ENCODE results near the gene KRT78. TPM values are rescaled to one million over a fixed set of nuclear protein-coding genes. Genes with fewer than 3 reads are reported as not detected.

The KRT78 gene
- total RNA-seq, 6 experiments from 2014 or later: not detected

DNA sequence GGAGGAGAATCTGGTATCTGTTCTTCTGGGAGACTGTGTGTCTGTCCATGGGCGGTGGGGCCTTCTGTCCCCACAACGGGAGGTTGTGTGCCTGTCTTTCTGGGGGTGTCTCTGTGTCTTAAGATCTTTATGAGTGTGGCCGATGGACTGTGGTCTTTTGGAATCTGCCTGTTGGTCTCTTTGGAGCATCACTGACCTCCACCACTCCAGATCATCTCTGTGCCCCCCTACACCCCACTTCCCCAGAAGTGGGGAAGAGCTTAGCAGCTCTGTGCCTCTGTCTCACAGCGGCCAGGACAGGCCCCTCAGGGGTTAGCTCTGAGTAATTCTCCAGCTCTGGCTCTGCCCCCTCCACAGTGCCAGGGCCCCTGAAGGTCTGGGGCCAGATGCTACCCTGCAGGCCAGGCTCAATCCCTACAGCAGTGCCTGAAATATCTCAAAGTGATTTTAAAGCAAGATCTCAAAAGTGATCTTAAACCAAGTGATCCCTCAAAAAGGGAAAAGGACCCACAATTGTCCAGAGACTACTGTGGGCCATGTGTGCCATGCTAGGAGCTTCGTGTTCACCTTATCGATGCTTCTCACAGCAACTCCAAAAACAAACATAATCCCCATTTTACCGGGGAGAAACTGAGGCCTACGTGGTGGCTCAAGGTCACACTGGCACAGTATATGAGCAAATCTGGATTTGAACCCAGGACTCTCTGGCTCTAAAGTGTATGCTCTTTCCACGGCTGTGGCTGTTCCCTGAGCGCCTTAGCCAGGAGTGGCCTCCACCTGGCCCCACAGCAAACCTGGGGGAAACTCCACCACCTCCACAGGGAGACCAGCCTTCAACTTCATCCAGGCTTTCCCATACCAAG is 26.0 kb upstream of the KRT78 start:
- TF ChIP-seq POLR2A (IDR thresholded peaks at IDR 0.05): no peak
- TF ChIP-seq, protein P1, sequence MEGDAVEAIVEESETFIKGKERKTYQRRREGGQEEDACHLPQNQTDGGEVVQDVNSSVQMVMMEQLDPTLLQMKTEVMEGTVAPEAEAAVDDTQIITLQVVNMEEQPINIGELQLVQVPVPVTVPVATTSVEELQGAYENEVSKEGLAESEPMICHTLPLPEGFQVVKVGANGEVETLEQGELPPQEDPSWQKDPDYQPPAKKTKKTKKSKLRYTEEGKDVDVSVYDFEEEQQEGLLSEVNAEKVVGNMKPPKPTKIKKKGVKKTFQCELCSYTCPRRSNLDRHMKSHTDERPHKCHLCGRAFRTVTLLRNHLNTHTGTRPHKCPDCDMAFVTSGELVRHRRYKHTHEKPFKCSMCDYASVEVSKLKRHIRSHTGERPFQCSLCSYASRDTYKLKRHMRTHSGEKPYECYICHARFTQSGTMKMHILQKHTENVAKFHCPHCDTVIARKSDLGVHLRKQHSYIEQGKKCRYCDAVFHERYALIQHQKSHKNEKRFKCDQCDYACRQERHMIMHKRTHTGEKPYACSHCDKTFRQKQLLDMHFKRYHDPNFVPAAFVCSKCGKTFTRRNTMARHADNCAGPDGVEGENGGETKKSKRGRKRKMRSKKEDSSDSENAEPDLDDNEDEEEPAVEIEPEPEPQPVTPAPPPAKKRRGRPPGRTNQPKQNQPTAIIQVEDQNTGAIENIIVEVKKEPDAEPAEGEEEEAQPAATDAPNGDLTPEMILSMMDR (IDR thresholded peaks at IDR 0.05): no peak
- no peaks in the 10 kb centered on the region for H3K9me3 ChIP-seq
- intact Hi-C loops (cut with DNase I): loop anchor here (5.0 to 10.0 kb wide), 5 partner anchors 288 to 723 kb away; partner anchors contain the start of gene KRT85 (in 1 of the 2)
- WGBS (ENCODE audit: insufficient coverage, low coverage, low lambda C conversion rate, missing lambda C conversion rate): 70% methylated on average over 2 of the region's 10 CpGs
- no peaks in the 10 kb centered on the region for H3K27me3 ChIP-seq
- H3K4me3 ChIP-seq: peak overlapping the region in 1 of 3 donors; percentile 33
- no peaks in the 10 kb centered on the region for H3K36me3 ChIP-seq
- peak overlapping the region in 1 of 3 donors; percentile 21 for H3K27ac ChIP-seq
- no peak for ATAC-seq
- peaks cover 0 to 6% (median 0%) of the 10 kb centered on the region in 4 donors for H3K4me1 ChIP-seq
- no peak for DNase-seq

DNA sequence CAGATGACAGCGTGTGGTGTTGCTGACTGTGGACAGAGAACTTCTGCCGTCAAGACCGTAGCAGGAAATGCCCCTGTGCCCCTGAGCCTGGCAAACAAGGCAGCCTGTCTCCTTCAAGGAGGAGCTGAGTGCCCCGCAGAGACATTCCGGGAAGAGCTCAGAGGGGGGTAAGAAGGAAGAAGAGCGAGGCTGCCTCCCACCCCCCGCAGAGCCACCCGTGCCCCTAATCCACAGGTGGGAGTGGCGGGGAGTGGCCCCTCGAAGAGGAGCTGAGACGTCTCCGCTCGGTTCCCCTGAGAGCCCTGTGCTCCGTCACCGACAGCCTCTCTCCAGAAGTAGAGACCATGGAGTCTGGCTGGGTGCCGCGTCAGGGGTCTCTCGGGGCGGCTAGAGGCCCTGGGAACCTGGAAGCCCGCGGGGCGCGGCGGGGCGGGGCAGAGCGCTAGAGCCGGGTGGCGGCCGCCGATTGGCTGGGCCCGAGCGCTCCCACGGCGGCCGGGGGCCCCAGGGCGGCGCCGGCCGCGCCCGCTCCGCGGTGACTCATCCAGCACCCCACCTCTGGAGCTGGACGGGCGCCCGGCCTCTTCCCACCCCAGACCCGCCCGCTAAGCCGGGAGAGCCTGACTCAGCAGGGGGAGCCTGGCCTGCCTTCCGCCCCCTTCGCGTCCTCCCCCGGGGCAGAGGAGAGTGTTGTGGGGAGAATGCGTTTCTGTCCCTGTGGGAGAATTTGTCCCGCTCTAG is 25.2 kb upstream of the KRT78 start:
- ATAC-seq (peak; percentile 59 to 71 (median 65)), DNase-seq (peak; percentile 67 to 89 (median 72))
- TF ChIP-seq, protein P1 (IDR thresholded peaks at IDR 0.05): no peak
- no peak for TF ChIP-seq POLR2A (IDR thresholded peaks at IDR 0.05)
- Histone ChIP-seq H3K27me3 (no peaks in the 10 kb centered on the region), H3K4me1 (no peaks in the 10 kb centered on the region), H3K36me3 (no peaks in the 10 kb centered on the region), H3K4me3 (peak overlapping the region; percentile 25 to 33 (median 29)), H3K27ac (peak overlapping the region in 1 of 3 donors; percentile 70), H3K9me3 (no peaks in the 10 kb centered on the region)
- intact Hi-C loops (cut with DNase I): loop anchor here (10.0 kb wide), 3 partner anchors 499 to 719 kb away; partner anchors contain the start of gene KRT85 (in 1 of the 2)
- 9% methylated on average over 6 of the region's 55 CpGs for WGBS (ENCODE audit: insufficient coverage, low coverage, low lambda C conversion rate, missing lambda C conversion rate)

DNA sequence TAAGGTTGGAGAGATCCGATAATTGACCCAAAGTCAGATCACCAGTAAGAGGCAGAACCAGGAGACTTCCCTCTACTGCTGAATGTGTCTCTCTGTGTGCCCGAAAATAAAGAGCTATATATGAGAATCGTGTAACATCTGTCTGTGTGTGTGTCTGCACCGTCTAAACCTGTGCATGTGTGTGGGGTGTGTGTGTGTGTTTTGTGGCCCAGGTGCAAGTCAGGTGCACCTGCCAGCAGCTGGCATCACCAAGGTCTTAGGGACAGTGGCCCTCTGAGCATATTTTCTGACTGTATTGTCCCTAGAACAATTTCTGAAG is 24.7 kb upstream of the KRT78 start:
- Histone ChIP-seq H3K4me1 (no peaks in the 10 kb centered on the region), H3K27ac (peak overlapping the region in 1 of 3 donors; percentile 70)
- intact Hi-C loops (cut with DNase I): loop anchor here (10.0 kb wide), 3 partner anchors 499 to 719 kb away; partner anchors contain the start of gene KRT85 (in 1 of the 2)

More for the DNA sequence above, 24.7 kb upstream of the KRT78 start:
- no peaks in the 10 kb centered on the region for H3K9me3 ChIP-seq
- no peak for ATAC-seq
- TF ChIP-seq, protein P1 (IDR thresholded peaks at IDR 0.05): no peak
- TF ChIP-seq POLR2A (IDR thresholded peaks at IDR 0.05): no peak
- no peaks in the 10 kb centered on the region for H3K36me3 ChIP-seq
- DNase-seq: no peak
- no peaks in the 10 kb centered on the region for H3K27me3 ChIP-seq
- WGBS (ENCODE audit: insufficient coverage, low coverage, low lambda C conversion rate, missing lambda C conversion rate): 63% methylated on average over 4 of the region's 4 CpGs
- no peak overlapping the region for H3K4me3 ChIP-seq
